Chondrocyte (in vitro differentiated cells): ENCODE data around the gene SLK. TPM values are rescaled to one million over a fixed set of nuclear protein-coding genes. Genes with fewer than 3 reads are reported as not detected.

Source experiments
- DNase-seq: peaks from one replicate; pipeline ENCODE4 v3.0.0; 2021; ENCODE audit warnings: mixed read lengths, low spot score
- H3K27ac Mint-ChIP-seq: one replicate; pipeline ENCODE4 v1.8.0; 2021; ENCODE audit warnings: mild to moderate bottlenecking, moderate library complexity, mixed read lengths; ENCODE audit not compliant: unreplicated experiment
- H3K27me3 Mint-ChIP-seq: 2 replicates; pipeline ENCODE4 v1.8.0; 2021; ENCODE audit warnings: low read depth, mixed read lengths
- H3K36me3 Mint-ChIP-seq: 2 replicates; pipeline ENCODE4 v1.8.0; 2021; ENCODE audit warnings: low read depth, mixed read lengths
- H3K4me1 Mint-ChIP-seq: 2 replicates; pipeline ENCODE4 v1.8.0; 2021; ENCODE audit warnings: low read depth, mild to moderate bottlenecking, mixed read lengths
- H3K4me3 Mint-ChIP-seq: one replicate; pipeline ENCODE4 v1.8.0; 2021; ENCODE audit warnings: mild to moderate bottlenecking, moderate library complexity, mixed read lengths; ENCODE audit not compliant: unreplicated experiment
- H3K9me3 Mint-ChIP-seq: 2 replicates; pipeline ENCODE4 v1.8.0; 2021; ENCODE audit warnings: low read depth, mixed read lengths
- total RNA-seq: library from RNA; stranded (reverse); gene quantifications from 3 replicates; pipeline ENCODE4 v1.2.1, GENCODE V29; 2021
- TF ChIP-seq, protein P1 (sequence below): fragments of 200-600 bp; sonication (generic); IDR thresholded peaks from 2 replicates; pipeline ENCODE4 v1.5.0; 2021; ENCODE audit warnings: antibody characterized with exemption, mild to moderate bottlenecking, moderate library complexity

The SLK gene
- total RNA-seq, 1 donor from 2014 or later = 30.9 TPM

- no peaks in the 10 kb centered on the region for H3K36me3 Mint-ChIP-seq
- no peak for DNase-seq
- no peaks in the 10 kb centered on the region for H3K9me3 Mint-ChIP-seq
- TF ChIP-seq, protein P1, sequence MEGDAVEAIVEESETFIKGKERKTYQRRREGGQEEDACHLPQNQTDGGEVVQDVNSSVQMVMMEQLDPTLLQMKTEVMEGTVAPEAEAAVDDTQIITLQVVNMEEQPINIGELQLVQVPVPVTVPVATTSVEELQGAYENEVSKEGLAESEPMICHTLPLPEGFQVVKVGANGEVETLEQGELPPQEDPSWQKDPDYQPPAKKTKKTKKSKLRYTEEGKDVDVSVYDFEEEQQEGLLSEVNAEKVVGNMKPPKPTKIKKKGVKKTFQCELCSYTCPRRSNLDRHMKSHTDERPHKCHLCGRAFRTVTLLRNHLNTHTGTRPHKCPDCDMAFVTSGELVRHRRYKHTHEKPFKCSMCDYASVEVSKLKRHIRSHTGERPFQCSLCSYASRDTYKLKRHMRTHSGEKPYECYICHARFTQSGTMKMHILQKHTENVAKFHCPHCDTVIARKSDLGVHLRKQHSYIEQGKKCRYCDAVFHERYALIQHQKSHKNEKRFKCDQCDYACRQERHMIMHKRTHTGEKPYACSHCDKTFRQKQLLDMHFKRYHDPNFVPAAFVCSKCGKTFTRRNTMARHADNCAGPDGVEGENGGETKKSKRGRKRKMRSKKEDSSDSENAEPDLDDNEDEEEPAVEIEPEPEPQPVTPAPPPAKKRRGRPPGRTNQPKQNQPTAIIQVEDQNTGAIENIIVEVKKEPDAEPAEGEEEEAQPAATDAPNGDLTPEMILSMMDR = no peak
- H3K4me1 Mint-ChIP-seq = no peaks in the 10 kb centered on the region
- H3K4me3 Mint-ChIP-seq = no peak overlapping the region
- H3K27me3 Mint-ChIP-seq = no peaks in the 10 kb centered on the region
- H3K27ac Mint-ChIP-seq = no peak overlapping the region
Measured at GRCh38 chr10:103936022-103936421, 30.9 kb upstream of the SLK start.

GRCh38 chr10:103939522-103939921 lies 27.4 kb upstream of the SLK start:
- Mint-ChIP-seq H3K27me3 (peaks cover 2% of the 10 kb centered on the region), H3K4me3 (no peak overlapping the region), H3K36me3 (no peaks in the 10 kb centered on the region), H3K27ac (no peak overlapping the region), H3K4me1 (no peaks in the 10 kb centered on the region), H3K9me3 (no peaks in the 10 kb centered on the region)
- DNase-seq = no peak
- TF ChIP-seq, protein P1 = no peak

DNA sequence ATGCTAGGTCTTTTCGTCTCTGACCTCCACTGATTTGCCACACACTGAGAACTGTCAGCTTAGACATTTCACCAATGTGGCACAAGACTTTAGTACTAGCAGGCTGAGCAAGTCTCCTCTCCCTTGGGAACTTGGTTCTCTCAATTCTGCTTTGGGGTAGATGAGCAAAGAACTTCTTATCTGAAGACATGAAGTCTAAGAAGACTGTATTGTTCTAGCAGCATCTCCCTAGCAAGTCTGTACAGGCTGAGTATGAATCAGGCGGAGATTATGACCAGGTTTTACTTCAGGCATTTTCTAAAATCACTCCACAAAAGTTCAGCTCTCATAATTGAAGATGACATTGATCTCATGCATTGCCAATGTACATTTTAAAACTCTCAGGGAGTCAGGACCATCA lies 25.1 kb upstream of the SLK start:
- no peaks in the 10 kb centered on the region for H3K9me3 Mint-ChIP-seq
- no peak overlapping the region for H3K27ac Mint-ChIP-seq
- peaks cover 2% of the 10 kb centered on the region for H3K27me3 Mint-ChIP-seq
- no peaks in the 10 kb centered on the region for H3K4me1 Mint-ChIP-seq
- no peak overlapping the region for H3K4me3 Mint-ChIP-seq
- no peaks in the 10 kb centered on the region for H3K36me3 Mint-ChIP-seq
- no peak for DNase-seq
- TF ChIP-seq, protein P1 = no peak

DNA sequence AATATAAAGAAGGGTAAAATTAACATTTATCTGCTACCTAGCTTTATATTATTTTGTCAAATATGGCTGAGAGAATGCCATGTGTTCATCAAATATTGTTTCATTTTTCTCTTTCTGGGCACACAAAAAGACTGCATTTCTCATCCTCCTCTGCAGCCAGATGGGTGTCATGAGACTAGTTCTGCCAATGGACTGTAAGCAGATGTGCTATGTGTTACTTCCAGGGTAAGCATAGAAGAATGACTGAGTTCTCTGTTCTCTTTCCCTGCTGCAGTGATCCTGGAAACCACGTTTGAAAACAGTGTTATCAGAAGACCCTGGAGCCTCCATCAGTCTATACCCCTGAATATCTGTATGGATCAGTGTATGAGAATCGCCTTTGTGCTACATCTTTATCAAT lies 24.1 kb upstream of the SLK start:
- no peak for DNase-seq
- Mint-ChIP-seq H3K4me1 (no peaks in the 10 kb centered on the region), H3K27me3 (peaks cover 2% of the 10 kb centered on the region), H3K9me3 (no peaks in the 10 kb centered on the region), H3K27ac (no peak overlapping the region), H3K4me3 (no peak overlapping the region), H3K36me3 (no peaks in the 10 kb centered on the region)
- TF ChIP-seq, protein P1 = no peak

DNA sequence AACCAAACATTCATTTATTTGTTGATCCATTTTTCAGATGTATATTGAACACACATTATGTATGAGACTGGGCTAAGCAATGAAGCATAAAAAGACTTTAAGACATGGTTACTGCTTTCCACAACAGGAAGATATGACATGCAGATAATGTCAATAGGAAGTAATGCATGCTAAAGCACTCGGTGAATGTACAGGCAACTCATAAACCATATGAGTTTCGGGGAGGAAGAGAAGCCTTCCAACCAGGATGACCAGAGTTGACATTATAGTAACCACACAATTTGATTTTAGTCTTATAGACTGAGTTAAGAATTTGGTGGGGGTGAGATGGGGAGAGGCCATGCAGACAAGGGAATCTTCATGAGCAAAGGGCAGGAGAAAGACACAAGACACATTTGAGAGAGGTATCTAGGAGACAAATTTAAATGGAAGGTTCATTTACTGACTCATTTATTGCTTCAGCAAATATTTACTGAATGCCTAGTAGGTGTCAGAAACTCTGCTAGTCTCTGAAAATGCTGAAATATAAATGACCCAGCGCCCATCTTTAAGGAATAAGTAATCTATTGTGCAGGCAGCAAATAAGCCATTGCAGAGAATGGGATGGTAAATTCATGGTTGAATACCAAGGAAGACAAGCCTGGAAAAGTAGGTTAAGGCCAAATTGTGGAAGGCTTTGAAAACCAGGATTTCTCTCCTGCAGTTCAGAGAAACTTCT lies 19.0 kb upstream of the SLK start:
- Mint-ChIP-seq H3K36me3 (no peaks in the 10 kb centered on the region), H3K9me3 (no peaks in the 10 kb centered on the region), H3K4me3 (no peak overlapping the region), H3K27me3 (peaks cover 4% of the 10 kb centered on the region), H3K27ac (no peak overlapping the region), H3K4me1 (no peaks in the 10 kb centered on the region)
- TF ChIP-seq, protein P1 = no peak
- DNase-seq = no peak
